Measurements from ENCODE around the gene MIF4GD.

The MIF4GD gene

DNA sequence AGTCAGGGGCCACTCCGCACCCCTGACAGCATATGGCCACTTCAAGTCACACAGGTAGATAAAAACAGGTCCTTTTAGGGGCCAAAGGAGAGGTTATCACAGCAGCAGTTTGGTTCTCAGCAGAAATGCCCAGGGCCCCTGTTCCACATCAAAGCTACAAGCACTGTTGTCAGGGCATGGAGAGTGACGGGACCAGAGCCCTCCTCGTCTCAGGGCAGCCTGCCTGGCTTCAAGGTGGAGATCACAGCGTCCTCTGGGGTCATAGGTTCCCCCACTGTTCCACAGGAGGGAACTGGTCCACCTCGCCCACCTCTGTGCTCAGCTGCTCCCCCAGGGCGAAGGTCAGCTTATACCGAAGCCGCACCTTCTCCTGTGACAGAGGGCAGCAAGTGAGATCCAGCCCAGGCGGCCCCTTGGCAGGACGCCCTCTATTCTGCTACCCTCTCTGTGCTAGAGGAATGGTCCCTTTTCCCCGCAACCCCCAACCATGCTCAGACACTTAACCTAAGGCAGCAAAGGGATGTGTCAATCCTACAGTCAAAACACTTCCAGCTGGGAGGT is 32.9 kb downstream of the MIF4GD start:
- ATAC-seq, result no peak
- TF ChIP-seq, protein P1, sequence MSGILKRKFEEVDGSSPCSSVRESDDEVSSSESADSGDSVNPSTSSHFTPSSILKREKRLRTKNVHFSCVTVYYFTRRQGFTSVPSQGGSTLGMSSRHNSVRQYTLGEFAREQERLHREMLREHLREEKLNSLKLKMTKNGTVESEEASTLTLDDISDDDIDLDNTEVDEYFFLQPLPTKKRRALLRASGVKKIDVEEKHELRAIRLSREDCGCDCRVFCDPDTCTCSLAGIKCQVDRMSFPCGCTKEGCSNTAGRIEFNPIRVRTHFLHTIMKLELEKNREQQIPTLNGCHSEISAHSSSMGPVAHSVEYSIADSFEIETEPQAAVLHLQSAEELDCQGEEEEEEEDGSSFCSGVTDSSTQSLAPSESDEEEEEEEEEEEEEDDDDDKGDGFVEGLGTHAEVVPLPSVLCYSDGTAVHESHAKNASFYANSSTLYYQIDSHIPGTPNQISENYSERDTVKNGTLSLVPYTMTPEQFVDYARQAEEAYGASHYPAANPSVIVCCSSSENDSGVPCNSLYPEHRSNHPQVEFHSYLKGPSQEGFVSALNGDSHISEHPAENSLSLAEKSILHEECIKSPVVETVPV (CRISPR knock-in tag; IDR thresholded peaks at IDR 0.05), result no peak

DNA sequence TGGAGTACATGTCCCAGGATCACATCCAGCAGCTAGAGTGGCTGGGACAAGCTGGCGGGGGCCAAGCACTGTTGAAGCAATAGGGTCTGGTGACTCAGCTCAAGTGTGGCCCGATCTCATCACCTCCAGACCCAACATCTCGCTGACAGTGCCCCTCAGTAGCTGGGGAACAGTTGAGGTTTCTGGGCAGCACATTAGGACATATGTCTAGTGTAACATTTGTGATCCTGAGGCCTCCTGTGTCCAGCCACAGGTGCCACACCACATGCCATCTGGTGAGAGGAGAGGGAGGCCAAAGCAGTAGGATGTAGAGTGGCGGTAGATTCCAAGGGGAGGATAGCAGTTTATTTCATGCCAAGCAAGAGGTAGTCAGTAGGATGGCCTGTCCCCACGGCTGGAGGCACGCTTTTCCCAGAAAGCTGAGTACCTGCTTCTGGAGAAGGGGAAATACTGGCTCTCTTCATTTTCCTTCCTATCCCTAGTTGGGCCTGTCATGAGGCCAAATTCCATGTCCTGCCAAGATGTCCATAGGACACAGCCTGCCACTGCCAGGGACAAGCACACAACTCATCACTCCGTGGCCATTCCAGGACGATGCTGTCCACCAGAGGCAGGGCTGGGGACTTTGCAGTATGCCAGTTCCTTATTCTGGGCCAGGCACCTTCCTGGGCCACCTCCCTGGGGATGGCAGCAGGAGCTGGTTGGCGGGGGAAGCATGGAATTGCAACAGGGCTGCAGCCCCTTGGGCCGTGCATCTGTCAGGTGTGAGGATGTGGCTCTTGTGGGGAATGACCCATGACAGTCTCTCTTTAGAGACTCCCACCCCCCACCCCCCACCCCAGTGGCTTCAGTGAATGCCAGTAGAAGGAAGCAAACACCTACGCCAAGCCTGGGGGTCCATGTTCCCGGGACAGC is 33.7 kb downstream of the MIF4GD start:
- TF ChIP-seq ZNF70 (CRISPR knock-in tag; IDR thresholded peaks at IDR 0.05) (no peak), TCF4 (CRISPR knock-in tag; IDR thresholded peaks at IDR 0.05; ENCODE audit: borderline replicate concordance) (no peak), ESRRG (CRISPR knock-in tag; IDR thresholded peaks at IDR 0.05) (no peak), BACH2 (CRISPR knock-in tag; IDR thresholded peaks at IDR 0.05; ENCODE audit: borderline replicate concordance) (no peak), ZFP3 (CRISPR knock-in tag; IDR thresholded peaks at IDR 0.05) (no peak), ZNF565 (CRISPR knock-in tag; conservative IDR thresholded peaks at IDR 0.05; ENCODE audit: low read depth) (no peak), ZNF8 (CRISPR knock-in tag; IDR thresholded peaks at IDR 0.05) (no peak), TOX (CRISPR knock-in tag; IDR thresholded peaks at IDR 0.05; ENCODE audit: borderline replicate concordance) (no peak), OSR1 (CRISPR knock-in tag; IDR thresholded peaks at IDR 0.05) (no peak), ZFP30 (CRISPR knock-in tag; IDR thresholded peaks at IDR 0.05) (no peak)
- TF ChIP-seq, protein P2, sequence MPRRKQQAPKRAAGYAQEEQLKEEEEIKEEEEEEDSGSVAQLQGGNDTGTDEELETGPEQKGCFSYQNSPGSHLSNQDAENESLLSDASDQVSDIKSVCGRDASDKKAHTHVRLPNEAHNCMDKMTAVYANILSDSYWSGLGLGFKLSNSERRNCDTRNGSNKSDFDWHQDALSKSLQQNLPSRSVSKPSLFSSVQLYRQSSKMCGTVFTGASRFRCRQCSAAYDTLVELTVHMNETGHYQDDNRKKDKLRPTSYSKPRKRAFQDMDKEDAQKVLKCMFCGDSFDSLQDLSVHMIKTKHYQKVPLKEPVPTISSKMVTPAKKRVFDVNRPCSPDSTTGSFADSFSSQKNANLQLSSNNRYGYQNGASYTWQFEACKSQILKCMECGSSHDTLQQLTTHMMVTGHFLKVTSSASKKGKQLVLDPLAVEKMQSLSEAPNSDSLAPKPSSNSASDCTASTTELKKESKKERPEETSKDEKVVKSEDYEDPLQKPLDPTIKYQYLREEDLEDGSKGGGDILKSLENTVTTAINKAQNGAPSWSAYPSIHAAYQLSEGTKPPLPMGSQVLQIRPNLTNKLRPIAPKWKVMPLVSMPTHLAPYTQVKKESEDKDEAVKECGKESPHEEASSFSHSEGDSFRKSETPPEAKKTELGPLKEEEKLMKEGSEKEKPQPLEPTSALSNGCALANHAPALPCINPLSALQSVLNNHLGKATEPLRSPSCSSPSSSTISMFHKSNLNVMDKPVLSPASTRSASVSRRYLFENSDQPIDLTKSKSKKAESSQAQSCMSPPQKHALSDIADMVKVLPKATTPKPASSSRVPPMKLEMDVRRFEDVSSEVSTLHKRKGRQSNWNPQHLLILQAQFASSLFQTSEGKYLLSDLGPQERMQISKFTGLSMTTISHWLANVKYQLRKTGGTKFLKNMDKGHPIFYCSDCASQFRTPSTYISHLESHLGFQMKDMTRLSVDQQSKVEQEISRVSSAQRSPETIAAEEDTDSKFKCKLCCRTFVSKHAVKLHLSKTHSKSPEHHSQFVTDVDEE (CRISPR knock-in tag; IDR thresholded peaks at IDR 0.05), result no peak
- TF ChIP-seq, protein P3, sequence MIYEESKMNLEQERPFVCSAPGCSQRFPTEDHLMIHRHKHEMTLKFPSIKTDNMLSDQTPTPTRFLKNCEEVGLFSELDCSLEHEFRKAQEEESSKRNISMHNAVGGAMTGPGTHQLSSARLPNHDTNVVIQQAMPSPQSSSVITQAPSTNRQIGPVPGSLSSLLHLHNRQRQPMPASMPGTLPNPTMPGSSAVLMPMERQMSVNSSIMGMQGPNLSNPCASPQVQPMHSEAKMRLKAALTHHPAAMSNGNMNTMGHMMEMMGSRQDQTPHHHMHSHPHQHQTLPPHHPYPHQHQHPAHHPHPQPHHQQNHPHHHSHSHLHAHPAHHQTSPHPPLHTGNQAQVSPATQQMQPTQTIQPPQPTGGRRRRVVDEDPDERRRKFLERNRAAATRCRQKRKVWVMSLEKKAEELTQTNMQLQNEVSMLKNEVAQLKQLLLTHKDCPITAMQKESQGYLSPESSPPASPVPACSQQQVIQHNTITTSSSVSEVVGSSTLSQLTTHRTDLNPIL (CRISPR knock-in tag; IDR thresholded peaks at IDR 0.05; ENCODE audit: low read depth), result no peak
- TF ChIP-seq, protein P1 (CRISPR knock-in tag; IDR thresholded peaks at IDR 0.05), result no peak
- TF ChIP-seq, protein P4, sequence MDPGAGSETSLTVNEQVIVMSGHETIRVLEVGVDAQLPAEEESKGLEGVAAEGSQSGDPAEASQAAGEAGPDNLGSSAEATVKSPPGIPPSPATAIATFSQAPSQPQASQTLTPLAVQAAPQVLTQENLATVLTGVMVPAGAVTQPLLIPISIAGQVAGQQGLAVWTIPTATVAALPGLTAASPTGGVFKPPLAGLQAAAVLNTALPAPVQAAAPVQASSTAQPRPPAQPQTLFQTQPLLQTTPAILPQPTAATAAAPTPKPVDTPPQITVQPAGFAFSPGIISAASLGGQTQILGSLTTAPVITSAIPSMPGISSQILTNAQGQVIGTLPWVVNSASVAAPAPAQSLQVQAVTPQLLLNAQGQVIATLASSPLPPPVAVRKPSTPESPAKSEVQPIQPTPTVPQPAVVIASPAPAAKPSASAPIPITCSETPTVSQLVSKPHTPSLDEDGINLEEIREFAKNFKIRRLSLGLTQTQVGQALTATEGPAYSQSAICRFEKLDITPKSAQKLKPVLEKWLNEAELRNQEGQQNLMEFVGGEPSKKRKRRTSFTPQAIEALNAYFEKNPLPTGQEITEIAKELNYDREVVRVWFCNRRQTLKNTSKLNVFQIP (CRISPR knock-in tag; IDR thresholded peaks at IDR 0.05; ENCODE audit: borderline replicate concordance, low read depth), result no peak
- TF ChIP-seq, protein P5, sequence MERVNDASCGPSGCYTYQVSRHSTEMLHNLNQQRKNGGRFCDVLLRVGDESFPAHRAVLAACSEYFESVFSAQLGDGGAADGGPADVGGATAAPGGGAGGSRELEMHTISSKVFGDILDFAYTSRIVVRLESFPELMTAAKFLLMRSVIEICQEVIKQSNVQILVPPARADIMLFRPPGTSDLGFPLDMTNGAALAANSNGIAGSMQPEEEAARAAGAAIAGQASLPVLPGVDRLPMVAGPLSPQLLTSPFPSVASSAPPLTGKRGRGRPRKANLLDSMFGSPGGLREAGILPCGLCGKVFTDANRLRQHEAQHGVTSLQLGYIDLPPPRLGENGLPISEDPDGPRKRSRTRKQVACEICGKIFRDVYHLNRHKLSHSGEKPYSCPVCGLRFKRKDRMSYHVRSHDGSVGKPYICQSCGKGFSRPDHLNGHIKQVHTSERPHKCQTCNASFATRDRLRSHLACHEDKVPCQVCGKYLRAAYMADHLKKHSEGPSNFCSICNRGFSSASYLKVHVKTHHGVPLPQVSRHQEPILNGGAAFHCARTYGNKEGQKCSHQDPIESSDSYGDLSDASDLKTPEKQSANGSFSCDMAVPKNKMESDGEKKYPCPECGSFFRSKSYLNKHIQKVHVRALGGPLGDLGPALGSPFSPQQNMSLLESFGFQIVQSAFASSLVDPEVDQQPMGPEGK (CRISPR knock-in tag; IDR thresholded peaks at IDR 0.05; ENCODE audit: borderline replicate concordance), result no peak

DNA sequence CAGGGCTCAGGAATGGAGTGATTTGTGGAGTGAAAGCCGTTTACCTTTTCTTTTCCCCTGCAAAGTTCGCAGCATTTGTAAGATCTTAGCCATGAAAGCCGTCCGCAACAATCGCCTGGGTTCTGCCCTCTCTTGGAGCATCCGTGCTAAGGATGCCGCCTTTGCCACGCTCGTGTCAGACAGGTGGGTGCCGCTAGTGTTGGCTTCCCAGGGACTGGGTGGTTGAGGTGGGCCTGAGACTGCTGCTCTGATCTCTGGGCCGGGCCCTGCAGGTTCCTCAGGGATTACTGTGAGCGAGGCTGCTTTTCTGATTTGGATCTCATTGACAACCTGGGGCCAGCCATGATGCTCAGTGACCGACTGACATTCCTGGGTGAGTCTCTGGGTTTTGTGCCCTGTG is 38.2 kb downstream of the MIF4GD start:
- no peak for TF ChIP-seq GLIS3 (CRISPR knock-in tag; IDR thresholded peaks at IDR 0.05)
- TF ChIP-seq TCF4 (CRISPR knock-in tag; IDR thresholded peaks at IDR 0.05; ENCODE audit: borderline replicate concordance), result no peak
- TF ChIP-seq, protein P2 (CRISPR knock-in tag; IDR thresholded peaks at IDR 0.05), result no peak
- ATAC-seq, result no peak

More for the DNA sequence above, 33.7 kb downstream of the MIF4GD start:
- no peak for ATAC-seq

Measured in SK-N-SH treated with all-trans-retinoic acid at 6 μM for 48 hours (cell line).